RPMI7951 (cell line): ENCODE results near the gene HBA2. TPM values are rescaled to one million over a fixed set of nuclear protein-coding genes. Genes with fewer than 3 reads are reported as not detected.
"Not testable (repeated sequence)": the region's sequence is repeated elsewhere in the genome, so short reads cannot be mapped to it uniquely, and the experiment has no call there.

Experiments used
- DNase-seq: peaks from one replicate; pipeline ENCODE4 v3.0.0-alpha.2; 2012; ENCODE audit warnings: low read depth
- total RNA-seq: library from RNA; depleted of rRNA; stranded (reverse); fragments of >200 nt; shearing (Covaris generic); gene quantifications from 2 replicates; pipeline ENCODE4 v1.2.3, GENCODE V29; 2014

Gene HBA2
- total RNA-seq, 1 experiment from 2014 or later: not detected

DNA sequence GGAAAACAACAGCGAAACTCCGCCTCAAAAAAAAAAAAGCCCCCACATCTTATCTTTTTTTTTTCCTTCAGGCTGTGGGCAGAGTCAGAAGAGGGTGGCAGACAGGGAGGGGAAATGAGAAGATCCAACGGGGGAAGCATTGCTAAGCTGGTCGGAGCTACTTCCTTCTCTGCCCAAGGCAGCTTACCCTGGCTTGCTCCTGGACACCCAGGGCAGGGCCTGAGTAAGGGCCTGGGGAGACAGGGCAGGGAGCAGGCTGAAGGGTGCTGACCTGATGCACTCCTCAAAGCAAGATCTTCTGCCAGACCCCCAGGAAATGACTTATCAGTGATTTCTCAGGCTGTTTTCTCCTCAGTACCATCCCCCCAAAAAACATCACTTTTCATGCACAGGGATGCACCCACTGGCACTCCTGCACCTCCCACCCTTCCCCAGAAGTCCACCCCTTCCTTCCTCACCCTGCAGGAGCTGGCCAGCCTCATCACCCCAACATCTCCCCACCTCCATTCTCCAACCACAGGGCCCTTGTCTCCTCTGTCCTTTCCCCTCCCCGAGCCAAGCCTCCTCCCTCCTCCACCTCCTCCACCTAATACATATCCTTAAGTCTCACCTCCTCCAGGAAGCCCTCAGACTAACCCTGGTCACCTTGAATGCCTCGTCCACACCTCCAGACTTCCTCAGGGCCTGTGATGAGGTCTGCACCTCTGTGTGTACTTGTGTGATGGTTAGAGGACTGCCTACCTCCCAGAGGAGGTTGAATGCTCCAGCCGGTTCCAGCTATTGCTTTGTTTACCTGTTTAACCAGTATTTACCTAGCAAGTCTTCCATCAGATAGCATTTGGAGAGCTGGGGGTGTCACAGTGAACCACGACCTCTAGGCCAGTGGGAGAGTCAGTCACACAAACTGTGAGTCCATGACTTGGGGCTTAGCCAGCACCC lies 2.6 kb downstream of the HBA2 start:
- no peak for DNase-seq

DNA sequence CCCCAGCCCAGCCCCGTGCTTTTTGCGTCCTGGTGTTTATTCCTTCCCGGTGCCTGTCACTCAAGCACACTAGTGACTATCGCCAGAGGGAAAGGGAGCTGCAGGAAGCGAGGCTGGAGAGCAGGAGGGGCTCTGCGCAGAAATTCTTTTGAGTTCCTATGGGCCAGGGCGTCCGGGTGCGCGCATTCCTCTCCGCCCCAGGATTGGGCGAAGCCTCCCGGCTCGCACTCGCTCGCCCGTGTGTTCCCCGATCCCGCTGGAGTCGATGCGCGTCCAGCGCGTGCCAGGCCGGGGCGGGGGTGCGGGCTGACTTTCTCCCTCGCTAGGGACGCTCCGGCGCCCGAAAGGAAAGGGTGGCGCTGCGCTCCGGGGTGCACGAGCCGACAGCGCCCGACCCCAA lies 3.3 kb downstream of the HBA2 start:
- not testable (repeated sequence) for DNase-seq

DNA sequence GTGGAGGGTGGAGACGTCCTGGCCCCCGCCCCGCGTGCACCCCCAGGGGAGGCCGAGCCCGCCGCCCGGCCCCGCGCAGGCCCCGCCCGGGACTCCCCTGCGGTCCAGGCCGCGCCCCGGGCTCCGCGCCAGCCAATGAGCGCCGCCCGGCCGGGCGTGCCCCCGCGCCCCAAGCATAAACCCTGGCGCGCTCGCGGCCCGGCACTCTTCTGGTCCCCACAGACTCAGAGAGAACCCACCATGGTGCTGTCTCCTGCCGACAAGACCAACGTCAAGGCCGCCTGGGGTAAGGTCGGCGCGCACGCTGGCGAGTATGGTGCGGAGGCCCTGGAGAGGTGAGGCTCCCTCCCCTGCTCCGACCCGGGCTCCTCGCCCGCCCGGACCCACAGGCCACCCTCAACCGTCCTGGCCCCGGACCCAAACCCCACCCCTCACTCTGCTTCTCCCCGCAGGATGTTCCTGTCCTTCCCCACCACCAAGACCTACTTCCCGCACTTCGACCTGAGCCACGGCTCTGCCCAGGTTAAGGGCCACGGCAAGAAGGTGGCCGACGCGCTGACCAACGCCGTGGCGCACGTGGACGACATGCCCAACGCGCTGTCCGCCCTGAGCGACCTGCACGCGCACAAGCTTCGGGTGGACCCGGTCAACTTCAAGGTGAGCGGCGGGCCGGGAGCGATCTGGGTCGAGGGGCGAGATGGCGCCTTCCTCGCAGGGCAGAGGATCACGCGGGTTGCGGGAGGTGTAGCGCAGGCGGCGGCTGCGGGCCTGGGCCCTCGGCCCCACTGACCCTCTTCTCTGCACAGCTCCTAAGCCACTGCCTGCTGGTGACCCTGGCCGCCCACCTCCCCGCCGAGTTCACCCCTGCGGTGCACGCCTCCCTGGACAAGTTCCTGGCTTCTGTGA lies 4.1 kb downstream of the HBA2 start, which contains the start of gene HBA1:
TSS of gene HBA1 (plus strand) at position 204 of the 906 bp plus-strand sequence. CDS start at position 241, 37 bp downstream.
- not testable (repeated sequence) for DNase-seq

DNA sequence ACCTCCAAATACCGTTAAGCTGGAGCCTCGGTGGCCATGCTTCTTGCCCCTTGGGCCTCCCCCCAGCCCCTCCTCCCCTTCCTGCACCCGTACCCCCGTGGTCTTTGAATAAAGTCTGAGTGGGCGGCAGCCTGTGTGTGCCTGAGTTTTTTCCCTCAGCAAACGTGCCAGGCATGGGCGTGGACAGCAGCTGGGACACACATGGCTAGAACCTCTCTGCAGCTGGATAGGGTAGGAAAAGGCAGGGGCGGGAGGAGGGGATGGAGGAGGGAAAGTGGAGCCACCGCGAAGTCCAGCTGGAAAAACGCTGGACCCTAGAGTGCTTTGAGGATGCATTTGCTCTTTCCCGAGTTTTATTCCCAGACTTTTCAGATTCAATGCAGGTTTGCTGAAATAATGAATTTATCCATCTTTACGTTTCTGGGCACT lies 4.7 kb downstream of the HBA2 start:
- peak; percentile 34 for DNase-seq

DNA sequence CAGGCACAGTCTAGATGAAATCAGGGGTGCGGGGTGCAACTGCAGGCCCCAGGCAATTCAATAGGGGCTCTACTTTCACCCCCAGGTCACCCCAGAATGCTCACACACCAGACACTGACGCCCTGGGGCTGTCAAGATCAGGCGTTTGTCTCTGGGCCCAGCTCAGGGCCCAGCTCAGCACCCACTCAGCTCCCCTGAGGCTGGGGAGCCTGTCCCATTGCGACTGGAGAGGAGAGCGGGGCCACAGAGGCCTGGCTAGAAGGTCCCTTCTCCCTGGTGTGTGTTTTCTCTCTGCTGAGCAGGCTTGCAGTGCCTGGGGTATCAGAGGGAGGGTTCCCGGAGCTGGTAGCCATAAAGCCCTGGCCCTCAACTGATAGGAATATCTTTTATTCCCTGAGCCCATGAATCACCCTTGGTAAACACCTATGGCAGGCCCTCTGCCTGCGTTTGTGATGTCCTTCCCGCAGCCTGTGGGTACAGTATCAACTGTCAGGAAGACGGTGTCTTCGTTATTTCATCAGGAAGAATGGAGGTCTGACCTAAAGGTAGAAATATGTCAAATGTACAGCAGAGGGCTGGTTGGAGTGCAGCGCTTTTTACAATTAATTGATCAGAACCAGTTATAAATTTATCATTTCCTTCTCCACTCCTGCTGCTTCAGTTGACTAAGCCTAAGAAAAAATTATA lies 5.4 kb downstream of the HBA2 start:
- DNase-seq: no peak

DNA sequence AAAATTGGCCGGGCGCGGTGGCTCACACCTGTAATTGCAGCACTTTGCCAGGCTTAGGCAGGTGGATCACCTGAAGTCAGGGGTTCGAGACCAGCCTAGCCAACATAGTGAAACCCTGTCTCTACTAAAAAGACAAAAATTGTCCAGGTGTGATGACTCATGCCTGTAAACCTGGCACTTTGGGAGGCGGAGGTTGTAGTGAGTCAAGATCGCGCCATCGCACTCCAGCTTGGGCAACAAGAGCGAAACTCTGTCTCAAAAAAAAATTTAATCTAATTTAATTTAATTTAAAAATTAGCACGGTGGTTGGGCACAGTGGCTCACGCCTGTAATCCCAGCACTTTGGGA lies 6.0 kb downstream of the HBA2 start:
- no peak for DNase-seq

DNA sequence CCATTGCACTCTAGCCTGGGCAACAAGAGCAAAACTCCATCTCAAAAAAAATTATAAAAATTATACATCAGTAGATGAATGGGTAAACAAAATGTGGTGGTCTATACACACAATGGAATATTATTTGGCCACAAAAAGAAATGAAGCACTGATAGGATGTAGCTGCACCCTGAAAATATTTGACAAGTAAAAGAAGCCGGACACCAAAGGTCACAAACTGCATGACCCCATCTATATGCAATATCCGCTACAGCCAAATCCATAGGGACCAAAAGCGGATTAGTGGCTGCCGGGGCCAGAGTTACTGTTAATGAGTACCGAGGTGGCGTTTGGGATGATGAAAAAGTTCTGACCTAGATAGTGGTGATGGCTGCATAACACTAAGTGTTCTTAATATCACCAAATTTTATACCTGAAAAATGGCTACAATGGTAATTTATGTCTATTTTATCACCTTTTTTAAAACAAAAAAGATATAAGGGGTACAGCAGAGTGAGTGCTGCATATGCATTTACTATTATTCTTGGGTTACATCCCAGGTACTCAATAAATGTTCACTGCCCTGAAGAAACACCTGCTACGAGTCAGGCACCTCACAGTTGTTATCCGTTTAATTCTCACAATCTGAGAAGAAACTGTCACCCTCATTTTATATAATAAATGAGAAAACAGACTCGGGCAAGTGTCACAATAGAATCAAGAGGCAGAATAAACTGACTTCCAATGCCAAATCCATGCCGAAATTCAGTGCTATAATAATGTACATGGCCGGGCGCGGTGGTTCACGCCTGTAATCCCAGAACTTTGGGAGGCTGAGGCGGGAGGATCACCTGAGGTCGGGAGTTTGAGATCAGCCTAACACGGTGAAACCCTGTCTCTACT lies 6.8 kb downstream of the HBA2 start:
- DNase-seq: no peak

DNA sequence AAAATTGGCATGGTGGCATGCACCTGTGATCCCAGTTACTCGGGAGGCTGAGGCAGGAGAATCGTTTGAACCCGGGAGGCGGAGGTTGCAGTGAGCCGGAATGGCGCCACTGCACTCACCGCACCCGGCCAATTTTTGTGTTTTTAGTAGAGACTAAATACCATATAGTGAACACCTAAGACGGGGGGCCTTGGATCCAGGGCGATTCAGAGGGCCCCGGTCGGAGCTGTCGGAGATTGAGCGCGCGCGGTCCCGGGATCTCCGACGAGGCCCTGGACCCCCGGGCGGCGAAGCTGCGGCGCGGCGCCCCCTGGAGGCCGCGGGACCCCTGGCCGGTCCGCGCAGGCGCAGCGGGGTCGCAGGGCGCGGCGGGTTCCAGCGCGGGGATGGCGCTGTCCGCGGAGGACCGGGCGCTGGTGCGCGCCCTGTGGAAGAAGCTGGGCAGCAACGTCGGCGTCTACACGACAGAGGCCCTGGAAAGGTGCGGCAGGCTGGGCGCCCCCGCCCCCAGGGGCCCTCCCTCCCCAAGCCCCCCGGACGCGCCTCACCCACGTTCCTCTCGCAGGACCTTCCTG lies 7.5 kb downstream of the HBA2 start, which contains the start of gene HBQ1:
TSS of gene HBQ1 (plus strand) at position 359 of the 575 bp plus-strand sequence. CDS start at position 387, 28 bp downstream.
- no peak for DNase-seq

DNA sequence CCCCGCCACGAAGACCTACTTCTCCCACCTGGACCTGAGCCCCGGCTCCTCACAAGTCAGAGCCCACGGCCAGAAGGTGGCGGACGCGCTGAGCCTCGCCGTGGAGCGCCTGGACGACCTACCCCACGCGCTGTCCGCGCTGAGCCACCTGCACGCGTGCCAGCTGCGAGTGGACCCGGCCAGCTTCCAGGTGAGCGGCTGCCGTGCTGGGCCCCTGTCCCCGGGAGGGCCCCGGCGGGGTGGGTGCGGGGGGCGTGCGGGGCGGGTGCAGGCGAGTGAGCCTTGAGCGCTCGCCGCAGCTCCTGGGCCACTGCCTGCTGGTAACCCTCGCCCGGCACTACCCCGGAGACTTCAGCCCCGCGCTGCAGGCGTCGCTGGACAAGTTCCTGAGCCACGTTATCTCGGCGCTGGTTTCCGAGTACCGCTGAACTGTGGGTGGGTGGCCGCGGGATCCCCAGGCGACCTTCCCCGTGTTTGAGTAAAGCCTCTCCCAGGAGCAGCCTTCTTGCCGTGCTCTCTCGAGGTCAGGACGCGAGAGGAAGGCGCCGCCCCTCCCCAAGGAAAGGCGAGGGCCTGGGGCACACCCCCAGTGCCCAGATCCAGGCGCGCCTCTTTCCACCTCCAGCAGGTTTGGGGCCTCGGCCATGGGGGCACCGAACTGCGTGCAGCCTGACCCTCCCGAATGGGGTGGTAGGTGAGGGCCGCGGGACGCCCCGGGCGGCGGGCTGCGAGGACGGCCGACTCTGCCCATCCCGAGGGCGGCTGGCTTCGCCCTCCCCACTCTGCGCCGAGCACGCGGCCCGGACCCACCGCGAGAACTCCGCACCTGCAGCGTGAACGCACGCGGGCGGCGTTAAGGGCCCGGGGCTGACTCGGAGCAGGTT lies 8.2 kb downstream of the HBA2 start:
- DNase-seq: peak; percentile 38

DNA sequence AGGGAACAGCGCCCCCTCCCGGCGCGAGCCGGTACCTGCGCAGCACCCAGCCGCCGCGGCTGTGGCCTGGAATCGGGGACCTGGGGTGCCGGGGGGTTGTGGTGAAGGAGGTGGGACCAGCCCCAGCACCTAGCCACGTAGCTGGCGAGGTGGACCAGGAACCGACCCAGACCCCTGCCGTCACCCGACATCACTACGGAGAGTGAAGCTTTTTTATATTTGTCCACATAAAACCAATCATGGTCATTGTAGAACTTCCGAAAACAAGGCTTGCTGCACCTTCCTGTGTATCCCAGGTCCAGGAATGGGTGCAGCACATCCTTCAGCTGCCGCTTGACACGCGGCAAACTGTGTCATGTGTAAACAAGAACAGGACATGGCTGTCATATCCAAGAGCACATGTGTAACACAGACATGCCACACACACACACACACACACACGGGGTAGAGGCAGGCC lies 8.9 kb downstream of the HBA2 start:
- no peak for DNase-seq

DNA sequence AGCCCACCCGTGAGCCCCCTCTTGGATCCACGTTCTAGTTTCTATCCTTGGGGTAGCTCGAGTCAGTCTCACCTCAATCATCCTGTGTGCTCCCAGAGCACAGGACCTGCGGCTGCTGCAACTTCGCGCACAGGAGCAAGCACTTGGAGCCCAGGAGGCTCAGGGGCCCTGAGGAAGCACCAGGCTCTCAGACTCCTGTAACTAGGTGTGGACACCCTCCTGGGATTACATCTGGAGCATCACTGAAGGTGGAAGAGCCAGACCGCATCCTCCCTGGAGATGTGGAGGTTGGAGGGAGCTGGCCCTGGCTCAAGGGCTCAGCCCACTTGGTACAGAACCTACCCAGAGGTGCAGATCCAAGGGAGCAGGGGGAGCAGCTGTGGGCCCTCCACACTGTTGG lies 10.3 kb downstream of the HBA2 start:
- no peak for DNase-seq

DNA sequence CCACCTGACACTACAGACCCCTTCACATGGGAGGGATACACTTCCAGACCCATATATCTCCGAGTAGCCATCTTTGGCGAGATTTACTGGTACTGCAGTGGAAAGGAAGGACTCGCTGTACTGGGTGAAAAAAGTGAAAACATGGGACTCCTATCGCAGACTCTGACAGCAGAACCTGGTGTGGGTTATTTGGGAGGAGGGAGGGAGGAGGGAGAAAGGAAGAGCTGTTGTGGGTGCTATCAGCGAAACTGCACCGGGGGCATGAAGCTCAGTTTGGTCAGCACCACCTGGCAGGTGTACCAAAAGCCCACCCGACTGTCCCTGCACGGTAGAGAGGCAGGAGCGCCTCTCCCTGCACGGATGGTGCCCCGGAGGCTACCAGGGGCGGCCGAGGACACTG lies 12.5 kb downstream of the HBA2 start:
- DNase-seq: no peak

DNA sequence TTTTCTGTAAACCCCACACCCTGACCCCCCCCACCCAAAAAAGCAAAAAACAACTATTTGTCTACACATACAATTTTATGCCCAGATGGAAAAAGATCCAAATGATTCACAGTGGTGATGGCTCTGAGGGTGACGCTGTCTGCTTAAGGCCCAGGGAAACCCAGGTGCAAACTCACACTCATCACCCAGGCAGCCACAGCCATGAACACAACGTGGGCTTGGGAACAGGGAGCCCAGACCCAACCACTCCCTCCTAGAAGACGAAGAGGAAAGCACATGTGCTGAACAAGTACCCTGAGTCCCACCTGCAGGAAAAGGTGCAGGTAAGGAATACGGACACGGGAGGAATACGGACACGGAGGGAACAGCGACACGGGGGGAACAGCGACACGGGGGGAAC lies 13.0 kb downstream of the HBA2 start:
- DNase-seq: no peak

DNA sequence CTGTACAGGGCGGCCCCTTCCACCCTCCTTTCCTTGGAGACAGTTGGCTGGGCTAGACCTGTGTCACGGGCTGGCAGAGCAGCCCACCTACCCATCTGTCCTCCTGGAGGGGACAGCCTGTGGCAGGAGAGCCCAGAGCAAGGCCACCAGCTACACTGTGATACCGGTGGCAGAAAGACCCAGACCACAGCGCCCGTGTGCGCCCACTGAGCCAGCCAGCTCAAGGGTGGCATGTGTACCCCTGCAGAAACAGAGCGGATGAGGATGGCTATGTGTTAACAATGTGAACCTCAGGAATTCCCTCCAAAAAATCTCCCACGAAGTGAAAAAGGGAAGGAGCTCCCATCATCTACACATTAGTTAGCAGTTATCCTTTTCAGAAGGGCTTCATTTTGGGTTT lies 14.7 kb downstream of the HBA2 start:
- DNase-seq: no peak

DNA sequence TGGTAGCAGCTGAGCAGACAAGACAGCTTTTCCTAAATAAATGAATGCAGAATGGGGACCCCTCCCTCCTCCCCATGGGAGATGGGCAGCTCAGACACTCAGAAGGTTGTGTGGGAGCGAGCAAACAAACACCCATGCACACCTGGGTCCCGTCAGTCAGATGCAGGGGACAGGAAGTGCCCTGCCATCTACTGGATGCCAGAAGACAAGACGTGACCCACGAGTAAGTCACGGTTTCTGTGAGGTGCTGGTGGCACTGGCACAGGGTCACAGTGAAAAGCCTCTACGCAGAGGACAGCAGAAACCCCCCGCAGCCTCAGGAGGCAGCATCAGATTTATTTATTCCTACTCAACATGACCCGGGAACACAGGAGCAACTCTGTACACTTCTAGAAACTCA lies 16.0 kb downstream of the HBA2 start:
- no peak for DNase-seq

DNA sequence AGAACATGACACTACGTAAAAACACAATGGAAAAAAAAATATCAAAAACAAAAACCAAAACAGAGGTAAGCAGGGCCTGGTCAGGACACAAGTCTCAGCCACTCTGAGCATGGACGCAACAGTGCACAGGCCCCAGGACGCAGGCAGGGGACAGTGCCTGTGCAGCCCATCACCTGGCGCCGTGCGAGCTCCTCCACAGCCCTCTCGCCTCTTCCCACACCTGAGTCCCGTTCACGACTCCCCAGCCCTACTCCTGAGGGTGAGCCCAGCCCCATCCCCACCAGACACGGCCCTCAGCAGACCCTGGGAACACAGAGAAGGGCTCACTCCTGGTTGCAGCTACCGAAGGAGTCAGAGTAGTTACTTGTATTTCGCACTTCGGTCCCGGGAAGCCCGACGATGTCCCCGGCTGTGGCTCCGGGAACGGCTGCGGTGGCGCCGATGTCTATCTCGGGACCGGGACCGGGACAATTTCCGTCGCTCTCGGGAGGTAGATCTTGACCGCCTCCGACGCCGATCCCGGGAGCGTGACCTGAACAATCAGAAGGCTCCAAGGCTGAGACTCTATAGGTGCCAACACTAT lies 17.0 kb downstream of the HBA2 start:
- no peak for DNase-seq

DNA sequence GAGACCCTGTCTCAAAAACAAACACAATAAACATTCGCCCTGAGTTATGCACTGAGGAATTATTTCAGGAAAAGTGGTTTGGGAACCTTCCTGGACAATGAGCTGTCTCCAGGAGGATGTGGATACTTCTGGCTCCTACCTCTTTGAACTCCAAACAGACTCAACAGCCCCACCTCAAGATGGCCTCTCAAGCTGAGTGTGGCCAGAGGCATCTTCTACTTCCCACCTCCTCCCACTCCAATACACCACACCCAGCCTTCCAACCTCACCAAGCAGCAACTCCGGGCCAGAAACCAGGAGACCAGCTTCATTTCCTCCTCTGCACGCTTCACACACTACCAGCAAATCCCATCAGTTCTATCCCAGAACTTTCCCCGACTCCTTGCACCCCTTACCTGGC lies 19.2 kb downstream of the HBA2 start:
- no peak for DNase-seq

DNA sequence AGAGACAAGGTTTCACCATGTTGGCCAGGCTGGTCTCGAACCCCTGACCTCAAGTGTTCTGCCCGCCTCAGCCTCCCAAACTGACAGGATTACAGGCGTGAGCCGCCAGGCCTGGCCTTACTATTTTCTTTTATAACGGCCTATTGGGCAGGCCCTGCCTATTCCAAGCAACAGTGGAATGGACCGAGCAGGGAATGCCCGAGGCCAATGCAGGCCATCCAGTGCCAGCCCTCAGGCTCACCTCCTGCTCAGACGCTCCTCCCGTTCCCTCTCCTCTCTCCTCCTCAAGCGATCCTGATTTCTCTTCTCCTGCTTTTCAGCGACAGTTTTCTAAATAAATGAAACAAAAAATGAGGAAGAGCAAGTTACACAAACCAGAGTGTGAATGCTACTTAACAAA lies 20.0 kb downstream of the HBA2 start:
- DNase-seq: no peak

DNA sequence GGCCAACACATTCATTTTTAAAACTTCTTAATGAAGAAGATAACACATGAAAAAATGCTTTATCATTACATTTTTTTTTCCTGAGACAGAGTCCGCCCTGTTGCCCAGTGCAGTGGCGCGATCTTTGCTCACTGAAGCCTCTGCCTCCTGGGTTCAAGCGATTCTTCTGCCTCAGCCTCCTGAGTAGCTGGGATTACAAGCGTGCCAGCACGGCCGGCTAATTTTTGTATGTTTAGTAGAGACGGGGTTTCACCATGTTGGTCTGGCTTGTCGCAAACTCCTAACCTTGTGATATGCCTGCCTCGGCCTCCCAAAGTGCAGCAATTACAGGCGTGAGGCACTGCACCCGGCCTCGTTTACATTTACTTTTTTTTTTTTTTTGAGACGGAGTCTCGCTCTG lies 20.8 kb downstream of the HBA2 start:
- DNase-seq: no peak
